ENCODE results near the gene CNTNAP2.

CNTNAP2 gene

DNA sequence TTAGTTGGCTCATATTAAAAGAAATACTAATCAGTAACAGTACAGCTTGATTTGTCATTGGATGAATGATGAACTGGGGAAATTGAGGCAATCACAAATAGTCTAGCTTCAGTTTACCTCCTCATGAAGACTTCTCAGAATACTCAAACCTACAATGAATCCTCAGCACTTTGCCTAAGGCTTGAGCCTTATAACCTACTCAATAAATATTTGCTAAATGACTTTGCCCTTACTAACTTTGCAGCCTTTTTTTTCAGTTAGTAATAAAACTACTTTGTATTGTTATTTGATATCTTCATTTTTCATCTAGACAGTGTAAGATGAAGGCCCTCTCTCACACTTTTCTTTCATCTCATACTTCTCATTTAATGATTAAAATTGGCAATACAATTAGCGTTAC lies 1311.5 kb downstream of the CNTNAP2 start:
- DNase-seq = no peak

DNA sequence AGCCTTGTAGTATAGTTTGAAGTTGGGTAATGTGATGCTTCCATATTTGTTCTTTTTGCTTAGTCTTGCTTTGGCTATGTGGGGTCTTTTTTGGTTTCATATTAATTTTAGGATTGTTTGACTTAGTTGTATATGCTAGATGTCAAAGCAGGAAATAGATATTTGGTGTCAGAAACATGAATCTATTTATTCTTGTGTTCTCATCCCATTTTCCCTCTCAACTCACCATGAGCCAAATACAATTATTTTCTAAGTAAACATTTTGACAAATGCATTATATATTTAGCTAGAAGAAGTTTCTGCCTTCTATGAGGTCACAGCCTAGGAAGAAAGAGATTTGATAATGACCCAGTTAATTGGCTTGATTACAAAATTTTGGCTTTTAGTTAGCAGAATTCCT lies 1313.4 kb downstream of the CNTNAP2 start:
- DNase-seq = no peak

DNA sequence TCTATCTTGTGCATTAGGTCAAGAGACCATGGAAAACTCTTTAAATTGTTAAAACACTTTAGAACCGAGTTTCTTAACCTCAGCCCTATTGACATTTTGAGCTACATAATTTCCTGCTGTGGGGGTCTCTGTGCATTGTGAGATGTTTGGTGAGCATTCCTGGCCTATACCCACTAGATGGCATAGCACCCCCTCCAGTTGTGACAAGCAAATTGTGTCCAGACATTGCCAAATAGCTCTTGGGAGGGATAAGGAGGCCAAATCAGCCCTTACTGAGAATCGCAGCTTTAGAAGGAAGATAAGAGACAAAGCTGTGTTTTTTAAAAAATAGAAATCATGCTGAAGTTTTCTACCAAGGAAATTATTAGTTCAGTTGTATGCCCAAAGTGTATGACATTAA lies 1315.5 kb downstream of the CNTNAP2 start:
- DNase-seq = no peak

DNA sequence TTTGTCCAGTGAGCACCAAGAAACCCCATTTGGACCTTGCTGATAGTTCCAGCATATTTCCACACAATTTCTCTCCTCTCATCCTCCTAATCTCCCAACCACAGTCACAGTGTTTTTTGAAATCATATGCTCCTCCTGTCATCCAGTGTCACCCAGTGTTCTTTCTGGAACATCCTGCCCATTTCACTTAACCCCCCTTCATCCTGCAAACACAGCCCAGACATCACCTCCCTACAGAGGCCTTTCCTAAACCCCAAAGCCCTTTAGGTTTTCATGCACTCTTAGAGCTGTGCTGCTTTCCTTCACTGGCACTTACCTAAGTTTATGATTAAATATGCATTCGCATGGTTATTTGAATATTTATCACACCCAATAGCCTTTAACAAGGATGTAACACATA lies 1316.0 kb downstream of the CNTNAP2 start:
- DNase-seq = no peak

DNA sequence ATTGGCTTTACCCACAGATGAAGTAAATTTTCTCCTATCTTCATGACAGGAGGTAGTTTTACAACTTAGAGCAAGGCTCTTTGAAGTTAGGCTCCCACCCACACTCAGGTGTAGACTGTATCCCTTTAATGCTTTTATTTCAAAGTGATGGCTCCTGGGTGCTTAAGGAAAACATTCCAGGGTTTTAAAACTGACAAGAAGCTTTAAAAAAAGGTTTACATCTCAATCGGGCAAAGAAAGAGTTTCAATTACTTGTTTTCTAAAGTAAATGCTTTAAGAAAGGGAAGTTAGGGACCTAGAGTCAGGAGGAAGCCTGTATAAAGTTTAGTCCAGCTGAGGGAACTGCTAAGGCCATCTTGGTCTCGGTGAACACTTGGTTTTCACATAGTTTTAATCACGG lies 1320.1 kb downstream of the CNTNAP2 start:
- DNase-seq = no peak

DNA sequence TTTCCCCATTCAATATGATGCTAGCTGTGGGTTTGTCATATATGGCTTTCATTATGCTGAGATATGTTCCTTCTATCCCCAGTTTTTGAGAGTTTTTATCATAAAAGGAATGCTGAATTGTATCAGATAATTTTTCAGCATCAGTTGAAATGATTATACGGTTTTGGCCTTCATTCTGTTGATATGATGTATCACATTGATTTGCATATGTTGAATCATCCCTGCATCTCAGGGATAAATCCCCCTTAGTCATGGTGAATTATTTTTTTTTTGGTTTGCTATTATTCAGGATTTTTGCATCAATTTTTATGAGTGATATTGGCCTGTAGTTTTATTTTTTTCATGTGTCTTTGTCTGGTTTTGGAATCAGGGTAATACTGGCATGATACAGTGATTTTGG lies 1321.6 kb downstream of the CNTNAP2 start:
- DNase-seq = no peak

DNA sequence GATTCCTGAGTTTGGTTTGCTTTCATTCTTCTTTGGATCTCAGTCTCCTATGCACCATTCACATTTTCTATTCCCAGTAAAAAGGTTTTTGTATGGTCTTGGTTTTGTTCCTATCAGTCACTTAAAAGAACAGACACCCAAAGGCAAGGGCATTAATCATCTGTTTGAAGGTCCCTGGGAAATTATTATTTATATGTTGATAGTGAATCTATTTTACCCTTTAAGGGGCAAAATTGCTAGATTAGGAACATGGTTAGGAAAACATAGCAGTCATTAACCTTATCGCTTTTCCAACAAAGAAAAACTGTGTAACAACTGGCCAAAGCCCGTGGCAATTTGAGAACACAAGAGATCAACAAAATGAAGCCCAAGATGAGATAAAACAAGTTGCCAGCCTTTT lies 1327.3 kb downstream of the CNTNAP2 start:
- no peak for DNase-seq

DNA sequence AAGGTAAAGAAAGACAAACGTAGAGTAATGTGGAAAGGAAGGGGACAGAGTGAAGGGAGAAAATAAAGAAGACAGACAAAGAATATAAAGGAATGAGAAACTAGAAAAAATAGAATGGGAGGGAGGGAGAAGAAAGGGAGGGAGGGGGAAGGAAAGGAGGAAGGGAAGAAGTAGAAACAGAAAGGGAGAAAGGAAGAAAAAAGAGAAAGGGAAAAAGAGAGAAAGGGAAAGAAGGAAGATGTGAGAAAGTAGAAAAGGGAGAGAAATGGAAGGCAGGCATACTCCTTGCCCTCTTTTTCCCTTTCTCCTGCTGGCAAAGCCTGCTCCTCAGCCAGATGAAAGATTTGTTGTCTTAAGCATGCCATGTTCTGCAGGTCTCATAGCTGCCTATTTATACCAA lies 1336.2 kb downstream of the CNTNAP2 start:
- DNase-seq = no peak

DNA sequence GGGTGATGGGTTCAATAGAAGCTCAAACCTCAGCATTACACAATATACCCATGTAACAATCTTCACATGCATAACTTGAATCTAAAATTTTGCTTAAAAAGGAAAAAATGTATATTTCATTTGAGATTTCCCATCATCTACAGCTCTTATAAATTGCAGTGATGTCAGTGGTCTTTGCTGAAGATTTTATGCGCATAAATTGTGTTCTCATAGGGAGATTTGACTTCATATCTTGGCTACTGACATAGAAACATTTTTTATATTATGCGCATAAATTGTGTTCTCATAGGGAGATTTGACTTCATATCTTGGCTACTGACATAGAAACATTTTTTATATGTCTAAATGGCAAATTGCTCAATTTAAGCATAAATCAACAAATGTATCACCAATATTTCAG lies 1348.6 kb downstream of the CNTNAP2 start:
- DNase-seq = no peak

DNA sequence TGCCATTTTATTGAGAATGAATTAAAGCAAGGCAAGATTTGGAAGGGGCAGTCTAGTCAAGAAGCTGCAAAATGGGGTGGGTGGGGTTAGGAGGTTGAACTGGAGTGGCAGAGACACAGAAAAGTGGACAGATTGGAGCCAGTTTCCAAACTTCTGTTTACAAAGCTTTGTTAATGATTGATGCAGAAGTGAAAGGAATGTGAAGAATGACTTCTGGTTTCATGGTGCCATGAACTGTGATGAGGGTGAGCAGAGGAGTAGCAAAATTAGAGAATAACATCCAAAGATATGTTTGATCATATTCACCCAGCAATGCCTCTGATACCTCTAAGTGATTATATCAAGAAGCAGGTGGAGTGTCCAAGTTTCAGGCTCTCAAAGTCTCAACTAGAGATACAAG lies 1356.0 kb downstream of the CNTNAP2 start:
- no peak for DNase-seq

DNA sequence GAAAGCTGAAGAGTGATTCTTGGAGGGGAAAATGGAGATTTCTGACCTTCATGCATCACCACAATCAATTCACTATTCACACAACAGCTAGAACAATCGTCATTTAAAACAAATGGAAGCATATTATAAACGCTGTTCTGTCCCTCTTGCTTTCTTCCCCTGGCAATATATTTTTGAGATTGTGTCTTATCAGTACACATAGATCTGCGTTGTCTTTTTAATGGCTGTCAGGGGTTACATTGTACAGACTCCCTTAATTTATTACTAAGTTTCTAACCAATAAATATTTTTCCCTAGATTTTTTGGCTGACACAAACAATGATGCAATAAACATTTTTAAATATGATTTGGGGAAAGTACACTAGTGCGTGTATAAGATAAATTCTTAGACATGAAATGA lies 1358.3 kb downstream of the CNTNAP2 start:
- DNase-seq = no peak

DNA sequence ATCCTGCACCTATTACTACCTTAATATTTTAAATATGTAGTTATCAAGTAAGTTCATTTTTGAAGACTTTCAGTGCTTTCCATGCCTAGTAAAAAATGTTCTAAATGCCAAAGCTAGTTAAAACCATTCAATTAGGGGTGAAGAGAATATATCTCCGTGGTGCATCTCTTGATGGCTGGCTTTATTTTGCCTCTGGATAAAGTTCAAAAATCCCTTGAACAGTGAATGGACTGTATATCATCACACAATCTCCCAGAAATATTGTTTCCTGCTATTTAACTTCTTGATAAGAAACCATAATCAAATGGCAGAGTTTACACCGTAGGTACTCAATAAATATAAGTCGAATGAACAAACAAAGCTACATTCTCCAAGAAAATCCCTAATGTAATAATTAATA lies 1360.9 kb downstream of the CNTNAP2 start:
- DNase-seq = no peak

DNA sequence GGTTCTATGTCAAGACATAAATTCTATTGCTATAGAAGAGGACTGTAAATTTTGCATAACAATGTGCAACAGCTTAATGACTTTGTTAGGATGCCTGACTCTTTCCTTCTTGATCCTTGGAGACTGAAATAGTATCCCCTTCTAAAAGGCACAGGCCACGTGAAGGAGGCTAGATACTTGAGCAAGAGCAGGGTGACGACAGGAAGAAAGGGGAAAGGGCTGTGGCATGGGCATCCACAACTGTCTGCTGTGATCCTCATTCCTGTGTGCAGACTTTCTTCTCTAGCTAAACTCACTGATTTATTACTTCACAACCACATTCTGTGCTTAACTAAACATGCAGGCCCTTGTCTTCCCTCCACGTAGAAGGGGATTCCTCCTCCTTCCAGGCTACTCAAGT lies 1362.2 kb downstream of the CNTNAP2 start:
- DNase-seq = no peak

DNA sequence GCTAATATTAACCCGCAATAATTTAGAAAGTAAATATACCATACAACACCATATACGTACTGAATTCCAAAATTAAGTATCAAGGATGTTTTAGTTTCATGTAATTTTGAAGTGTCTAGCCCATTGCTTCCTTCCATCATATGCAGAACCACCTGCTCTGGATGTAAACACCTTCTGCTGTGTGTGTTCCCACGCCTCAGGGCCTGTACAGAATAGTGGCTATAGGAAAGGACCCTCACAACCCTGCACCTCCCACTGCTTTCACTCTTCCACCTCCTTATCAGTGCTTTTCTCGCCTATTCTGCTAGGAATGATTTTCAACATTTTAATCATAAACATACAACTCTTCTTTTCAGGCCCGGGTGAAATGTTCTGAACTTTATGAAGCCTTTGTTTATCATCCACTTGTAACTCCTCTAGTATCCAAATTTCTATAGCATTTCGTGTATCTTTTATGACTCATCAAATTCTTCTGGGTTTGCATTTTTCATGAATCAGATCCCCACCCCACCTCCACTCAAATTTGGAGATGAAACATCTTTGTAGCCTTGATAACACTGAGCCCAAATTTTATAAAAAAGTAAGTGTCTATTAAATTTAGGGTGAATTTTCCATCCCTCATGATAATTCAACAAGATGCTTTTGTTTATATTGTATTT lies 1367.2 kb downstream of the CNTNAP2 start:
- peak; percentile 35 for DNase-seq

DNA sequence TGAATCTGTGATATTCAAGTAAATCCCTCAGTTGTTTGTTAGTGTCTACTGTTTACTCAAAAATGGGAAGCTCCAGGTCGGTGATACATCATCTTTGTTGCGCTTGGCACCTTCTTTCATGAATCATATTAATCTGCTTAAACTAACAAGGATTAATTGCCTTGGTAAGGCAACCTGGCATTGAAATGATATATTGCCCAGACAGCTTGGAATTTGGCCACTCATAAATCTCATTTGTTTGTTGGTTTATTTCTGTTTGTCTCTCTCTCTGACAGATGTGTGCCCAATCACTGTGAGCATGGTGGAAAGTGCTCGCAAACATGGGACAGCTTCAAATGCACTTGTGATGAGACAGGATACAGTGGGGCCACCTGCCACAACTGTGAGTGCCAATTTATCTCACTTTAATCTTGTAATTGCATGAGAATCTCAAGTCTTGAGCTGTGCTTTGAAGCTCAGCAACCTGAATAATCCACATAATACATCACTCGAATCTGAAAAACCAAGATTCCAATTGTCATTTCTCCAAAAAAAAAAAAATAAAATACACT lies 1369.1 kb downstream of the CNTNAP2 start:
- DNase-seq = peak; percentile 78

DNA sequence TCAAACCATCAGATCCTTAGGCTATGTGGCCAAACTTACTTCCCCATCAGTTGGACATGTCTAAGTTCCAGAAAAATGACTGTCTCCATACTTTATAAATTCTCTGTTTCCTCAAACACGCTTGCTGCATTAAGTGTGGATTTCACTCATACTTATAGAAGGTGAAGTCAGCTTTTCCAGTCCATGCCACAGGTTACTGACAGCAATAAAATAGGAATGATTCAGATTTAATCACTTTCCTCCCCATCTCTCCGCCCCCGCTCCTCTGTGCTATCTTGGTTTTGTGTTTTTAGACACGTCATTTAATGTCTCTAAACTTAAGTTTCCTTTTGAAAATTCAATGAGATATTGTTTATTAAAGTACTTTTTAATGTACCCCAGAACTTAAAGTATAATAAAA lies 1376.0 kb downstream of the CNTNAP2 start:
- no peak for DNase-seq

DNA sequence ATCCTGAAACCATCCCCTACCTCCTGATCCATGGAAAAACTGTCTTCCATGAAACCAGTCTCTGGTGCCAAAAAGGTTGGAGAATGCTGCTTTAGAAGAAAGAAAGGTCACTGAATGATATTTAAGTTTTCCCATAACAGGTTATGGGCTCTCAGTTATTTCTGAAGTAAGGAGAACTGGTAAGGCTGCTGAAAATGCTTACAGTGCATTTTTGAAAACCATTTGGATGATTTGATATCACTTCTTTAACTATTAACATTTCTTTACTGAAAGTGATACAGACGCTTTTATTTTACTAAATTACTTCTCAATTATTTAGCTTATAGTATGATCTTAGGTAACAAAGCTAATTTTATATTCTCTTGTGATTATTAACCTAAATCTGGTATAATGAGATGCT lies 1379.6 kb downstream of the CNTNAP2 start:
- no peak for DNase-seq

DNA sequence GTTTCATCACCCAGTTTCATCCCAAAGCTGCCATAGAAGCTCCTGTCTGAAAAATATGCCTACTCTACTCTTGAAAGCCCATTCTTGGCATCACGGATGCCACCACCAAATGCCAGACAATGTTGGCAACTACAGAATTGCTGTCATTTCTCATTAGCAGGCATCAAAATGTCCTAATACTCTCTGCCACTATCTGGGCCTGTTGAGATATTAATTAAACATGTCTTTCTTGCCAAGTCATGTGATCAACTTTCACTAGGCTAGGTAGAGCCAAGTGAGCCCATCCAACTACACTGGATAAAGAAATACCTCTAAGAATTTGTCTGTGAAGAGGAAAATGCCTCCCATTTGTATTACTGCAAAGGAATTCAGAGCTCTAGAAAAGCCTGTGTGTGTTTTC lies 1380.6 kb downstream of the CNTNAP2 start:
- no peak for DNase-seq

DNA sequence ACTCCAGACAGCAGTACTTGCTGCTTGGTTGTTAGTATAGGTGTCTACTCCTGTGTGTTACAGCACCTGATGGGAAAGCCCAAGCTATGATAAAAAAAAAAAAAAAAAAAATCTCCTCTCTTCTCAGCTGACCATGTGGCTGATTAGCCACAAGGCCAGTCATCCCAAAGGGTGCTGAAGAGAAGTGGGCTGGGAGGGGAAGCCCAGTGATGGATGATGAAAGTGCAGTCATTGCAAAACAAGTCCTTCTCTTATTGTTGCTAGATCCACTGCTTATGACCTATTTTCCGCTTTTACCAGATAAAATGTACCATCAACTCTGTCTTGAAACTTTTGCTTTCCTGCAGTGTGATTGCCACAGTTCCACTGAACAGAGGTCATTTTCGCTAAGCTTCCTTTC lies 1381.5 kb downstream of the CNTNAP2 start:
- no peak for DNase-seq

DNA sequence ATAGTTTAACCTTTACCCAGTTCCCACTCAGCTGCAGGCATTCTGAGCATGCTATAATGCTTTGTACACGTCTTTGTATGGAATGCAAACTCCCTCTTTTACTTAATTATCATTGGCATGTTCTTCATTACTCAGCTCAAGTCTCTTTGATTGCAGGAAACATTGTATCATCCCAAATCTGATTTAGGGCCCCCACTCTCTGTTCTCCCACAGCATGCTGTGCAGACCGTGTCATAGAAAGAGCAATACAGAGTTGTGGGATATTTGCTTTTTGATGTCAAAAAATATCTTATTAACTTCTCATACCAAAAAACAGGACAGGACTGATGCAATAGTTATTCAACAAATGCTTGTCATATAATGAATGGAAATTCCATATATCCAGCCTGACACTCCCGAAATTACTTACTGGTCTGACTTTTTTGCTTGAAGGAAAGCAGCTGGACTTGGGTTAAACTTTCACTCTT lies 1392.5 kb downstream of the CNTNAP2 start:
- DNase-seq = no peak

DNA sequence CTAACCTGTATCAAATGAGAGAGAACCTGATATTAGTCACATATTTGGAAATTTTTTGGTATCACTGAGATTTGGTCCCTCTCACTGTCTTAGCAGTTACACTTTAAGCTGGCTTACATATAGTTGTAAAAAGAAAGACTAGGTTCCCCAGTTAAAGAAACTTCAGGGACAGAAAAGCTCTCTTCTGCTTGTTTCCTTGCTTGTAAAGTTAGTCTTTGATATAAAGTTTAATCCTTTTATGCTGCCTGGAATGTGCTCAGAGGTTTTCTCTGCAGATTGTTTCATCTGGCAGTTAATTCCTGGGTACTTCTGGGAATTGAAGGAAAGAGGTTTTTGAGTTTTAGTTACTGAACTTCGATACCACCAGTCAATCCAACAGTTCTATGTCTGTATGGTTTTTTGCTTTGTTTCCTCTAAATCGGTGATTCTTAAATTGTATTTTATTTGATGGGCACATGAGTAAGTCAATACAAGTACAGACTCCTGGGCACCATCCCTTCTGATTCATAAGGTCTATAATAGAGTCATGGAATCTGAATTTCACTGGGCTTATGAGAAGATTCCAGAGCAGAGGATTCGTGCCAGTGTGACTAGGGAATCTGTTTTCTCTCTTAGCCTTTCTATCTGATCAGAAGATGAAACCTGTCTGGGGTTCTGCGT lies 1393.1 kb downstream of the CNTNAP2 start:
- no peak for DNase-seq

DNA sequence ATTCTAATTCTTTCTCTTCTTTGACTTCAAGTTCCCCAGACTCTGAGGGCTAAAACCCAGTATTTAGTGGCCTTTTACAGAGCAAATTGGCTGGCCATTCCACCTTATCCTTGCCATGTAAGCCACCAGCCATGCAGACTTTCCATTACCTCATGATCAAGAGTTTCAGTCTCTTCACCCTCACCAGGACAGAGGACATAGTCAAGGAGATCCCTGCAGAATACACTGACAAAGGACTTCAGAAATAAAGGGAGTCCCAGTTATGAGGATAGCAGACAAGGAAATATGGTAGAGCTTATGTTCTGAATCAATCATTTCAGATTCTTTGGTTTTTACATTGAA lies 1393.6 kb downstream of the CNTNAP2 start:
- DNase-seq = no peak

DNA sequence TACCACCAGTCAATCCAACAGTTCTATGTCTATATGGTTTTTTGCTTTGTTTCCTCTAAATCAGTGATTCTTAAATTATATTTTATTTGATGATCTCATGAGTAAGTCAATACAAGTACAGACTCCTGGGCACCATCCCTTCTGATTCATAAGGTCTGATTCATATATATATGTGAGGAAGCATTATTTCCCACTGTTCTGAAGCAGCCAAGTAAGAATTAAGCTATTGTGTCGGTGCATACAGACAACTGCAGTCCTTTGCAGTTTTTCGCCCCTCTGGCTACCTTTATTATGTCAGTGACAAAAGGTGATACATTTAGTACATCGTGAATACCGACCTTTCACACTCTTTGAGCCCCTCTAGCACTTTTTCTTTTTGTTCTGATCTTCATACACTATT lies 1394.3 kb downstream of the CNTNAP2 start:
- no peak for DNase-seq

DNA sequence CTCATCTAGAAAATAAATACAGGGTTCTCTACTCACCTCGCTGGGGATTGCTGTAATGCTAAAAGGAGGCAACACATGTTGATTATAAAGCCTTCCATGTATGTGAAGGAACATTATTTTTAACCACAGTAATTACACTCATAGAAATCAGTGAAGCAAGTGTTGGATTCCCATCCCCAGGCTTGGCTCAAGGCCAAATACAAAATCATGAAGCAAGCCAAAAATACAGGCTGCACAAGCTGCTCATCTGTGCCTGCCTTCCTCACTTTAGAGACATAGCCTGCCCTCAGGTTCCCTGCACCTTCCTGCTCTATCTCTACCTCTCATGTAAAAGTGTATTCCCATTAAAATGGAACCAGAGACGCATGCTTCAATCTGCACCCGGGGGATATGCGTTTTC lies 1396.8 kb downstream of the CNTNAP2 start:
- peak; percentile 62 for DNase-seq

DNA sequence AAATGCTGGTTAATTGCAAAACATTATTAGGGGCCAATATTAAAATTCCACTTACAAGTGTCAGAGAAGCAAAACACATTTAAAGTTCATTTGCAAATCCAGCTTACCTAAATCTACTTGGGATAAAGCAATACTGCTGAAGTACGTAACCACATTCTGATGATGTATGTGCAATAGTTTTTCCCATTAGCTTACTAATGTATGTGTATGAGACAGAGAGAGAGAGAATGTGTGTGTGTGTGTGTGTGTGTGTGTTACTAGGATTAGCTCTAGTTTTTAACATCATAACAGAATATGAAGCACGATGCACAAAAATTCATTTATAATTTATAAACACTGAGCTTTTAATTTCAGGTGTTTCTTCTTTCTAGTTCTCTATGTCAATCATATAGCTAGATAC lies 1399.8 kb downstream of the CNTNAP2 start:
- DNase-seq = no peak

All from NCI-H2171 (cell line).